Mesendoderm (in vitro differentiated cells): Measurements from ENCODE around the gene SCN9A.
"Not testable (repeated sequence)": the region's sequence is repeated elsewhere in the genome, so short reads cannot be mapped to it uniquely, and the experiment has no call there.

ENCODE experiments used
- DNase-seq: peaks from one replicate; pipeline ENCODE4 v3.0.0; 2013
- H2AK5ac ChIP-seq: 2 replicates; pipeline ENCODE4 v1.6.1; 2013; ENCODE audit warnings: low read length, inconsistent platforms
- H2BK120ac ChIP-seq: 2 replicates; pipeline ENCODE4 v1.6.1; 2013; ENCODE audit warnings: low read depth, mild to moderate bottlenecking, low read length, moderate library complexity, mixed read lengths
- H2BK15ac ChIP-seq: replicated peaks from 2 replicates; pipeline ENCODE4 v1.6.1; 2013; ENCODE audit warnings: low read depth, mild to moderate bottlenecking, moderate library complexity
- H2BK5ac ChIP-seq: 2 replicates; pipeline ENCODE4 v1.6.1; 2013; ENCODE audit warnings: low read length, inconsistent platforms
- H3K18ac ChIP-seq: 2 replicates; pipeline ENCODE4 v1.6.1; 2013; ENCODE audit warnings: mild to moderate bottlenecking, low read length, mixed read lengths
- H3K23ac ChIP-seq: one replicate; pipeline ENCODE4 v1.6.1; 2013; ENCODE audit warnings: low read length
- H3K27ac ChIP-seq: 2 replicates; pipeline ENCODE4 v1.5.1; 2013; ENCODE audit warnings: low read depth, mild to moderate bottlenecking, inconsistent platforms, low read length, moderate library complexity
- H3K27me3 ChIP-seq: 2 replicates; pipeline ENCODE4 v1.6.1; 2013; ENCODE audit warnings: low read length, control low read depth, mild to moderate bottlenecking, inconsistent platforms; ENCODE audit not compliant: insufficient read depth, poor library complexity
- H3K36me3 ChIP-seq: 2 replicates; pipeline ENCODE4 v1.6.1; 2013; ENCODE audit warnings: low read length, inconsistent platforms; ENCODE audit not compliant: control insufficient read depth, insufficient read depth
- H3K4ac ChIP-seq: one replicate; pipeline ENCODE4 v1.6.1; 2013; ENCODE audit warnings: low read depth, mild to moderate bottlenecking, low read length, moderate library complexity
- H3K4me1 ChIP-seq: 2 replicates; pipeline ENCODE4 v1.6.1; 2013; ENCODE audit warnings: low read depth, low read length, inconsistent platforms; ENCODE audit not compliant: control insufficient read depth
- H3K4me2 ChIP-seq: 2 replicates; pipeline ENCODE4 v1.6.1; 2013; ENCODE audit warnings: low read length
- H3K4me3 ChIP-seq: 2 replicates; pipeline ENCODE4 v1.5.1; 2013; ENCODE audit warnings: mild to moderate bottlenecking, low read length
- H3K56ac ChIP-seq: one replicate; pipeline ENCODE4 v1.6.1; 2013; ENCODE audit warnings: low read length
- H3K79me1 ChIP-seq: 2 replicates; pipeline ENCODE4 v1.6.1; 2013; ENCODE audit warnings: low read length, inconsistent platforms
- H3K79me2 ChIP-seq: 2 replicates; pipeline ENCODE4 v1.6.1; 2013; ENCODE audit warnings: mild to moderate bottlenecking, low read length; ENCODE audit not compliant: control insufficient read depth, insufficient read depth
- H3K9ac ChIP-seq: 2 replicates; pipeline ENCODE4 v1.6.1; 2013; ENCODE audit warnings: low read length, inconsistent platforms
- H4K5ac ChIP-seq: one replicate; pipeline ENCODE4 v1.6.1; 2013; ENCODE audit warnings: low read length
- H4K8ac ChIP-seq: one replicate; pipeline ENCODE4 v1.6.1; 2013; ENCODE audit warnings: low read depth, mild to moderate bottlenecking, control low read depth, low read length, moderate library complexity
- WGBS: extraction: QIAGEN DNeasy Blood & Tissue Kit; methylation state at CpG from one replicate; pipeline ENCODE4 v1.1.7; 2013; ENCODE audit warnings: low lambda C conversion rate, missing lambda C conversion rate; ENCODE audit not compliant: insufficient coverage; ENCODE audit errors: extremely low coverage; 5-methylcytosine and 5-hydroxymethylcytosine counted together

The SCN9A gene

DNA sequence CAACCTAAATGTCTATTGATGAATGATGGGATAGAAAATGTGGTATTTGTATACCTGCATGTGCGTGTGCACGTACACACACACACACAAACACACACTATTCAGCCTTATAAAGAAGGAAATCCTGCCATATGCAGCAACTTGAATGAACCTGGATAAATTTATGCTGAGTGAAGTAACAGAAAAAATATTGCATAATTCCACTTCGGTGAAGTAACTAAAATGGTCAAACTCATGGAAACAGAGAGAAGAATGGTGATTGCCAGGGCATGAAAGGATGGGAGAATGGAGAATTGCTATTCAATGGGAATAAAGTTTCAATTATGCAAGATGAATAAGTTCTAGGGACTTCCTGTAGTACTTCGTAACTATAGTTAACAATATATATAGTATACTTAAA is 152.4 kb downstream of the SCN9A start:
- no peak overlapping the region for H4K5ac ChIP-seq
- H3K18ac ChIP-seq = no peak overlapping the region
- no peaks in the 10 kb centered on the region for H3K79me1 ChIP-seq
- no peak overlapping the region for H2BK15ac ChIP-seq
- no peak overlapping the region for H3K56ac ChIP-seq
- no peak overlapping the region for H2BK120ac ChIP-seq
- no peak overlapping the region for H3K4me3 ChIP-seq
- no peaks in the 10 kb centered on the region for H3K79me2 ChIP-seq
- no peak overlapping the region for H3K4me2 ChIP-seq
- H3K27me3 ChIP-seq = no peaks in the 10 kb centered on the region
- H3K4ac ChIP-seq = no peak overlapping the region
- H4K8ac ChIP-seq = no peak overlapping the region
- DNase-seq = no peak
- H3K36me3 ChIP-seq = no peaks in the 10 kb centered on the region
- no peak overlapping the region for H3K9ac ChIP-seq
- no peak overlapping the region for H2AK5ac ChIP-seq
- no CpG with 5 or more reads among the region's 4 CpGs for WGBS
- H3K4me1 ChIP-seq = no peaks in the 10 kb centered on the region
- H2BK5ac ChIP-seq = no peak overlapping the region
- no peak overlapping the region for H3K27ac ChIP-seq
- no peak overlapping the region for H3K23ac ChIP-seq

DNA sequence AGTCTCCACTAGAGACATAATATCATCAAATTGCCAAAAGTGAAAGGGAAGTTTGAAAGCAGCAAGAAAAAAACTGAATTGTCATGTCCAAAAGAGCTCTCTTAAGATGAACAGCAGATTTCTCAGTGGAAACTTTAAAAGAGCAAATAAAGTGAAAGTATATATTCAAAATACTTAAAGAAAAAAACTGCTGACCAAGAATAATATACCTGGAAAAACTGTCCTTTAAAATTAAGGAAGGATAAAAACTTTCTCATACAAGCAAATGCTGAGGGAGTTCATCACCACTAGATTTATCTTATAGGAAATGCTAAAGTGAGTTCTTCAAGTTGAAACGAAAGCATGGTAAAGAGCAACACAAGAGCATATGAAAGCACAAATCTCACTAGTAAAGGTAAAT is 164.7 kb downstream of the SCN9A start:
- no peak overlapping the region for H3K23ac ChIP-seq
- no peak for DNase-seq
- H3K36me3 ChIP-seq = no peaks in the 10 kb centered on the region
- H3K4ac ChIP-seq = no peak overlapping the region
- no peak overlapping the region for H2AK5ac ChIP-seq
- no peaks in the 10 kb centered on the region for H3K79me1 ChIP-seq
- no peak overlapping the region for H2BK120ac ChIP-seq
- H2BK5ac ChIP-seq = no peak overlapping the region
- H3K27ac ChIP-seq = no peak overlapping the region
- H4K8ac ChIP-seq = no peak overlapping the region
- no CpG with 5 or more reads among the region's 1 CpG for WGBS
- H3K4me1 ChIP-seq = no peaks in the 10 kb centered on the region
- H4K5ac ChIP-seq = no peak overlapping the region
- no peaks in the 10 kb centered on the region for H3K79me2 ChIP-seq
- H3K27me3 ChIP-seq = no peaks in the 10 kb centered on the region
- H3K4me2 ChIP-seq = no peak overlapping the region
- H3K56ac ChIP-seq = no peak overlapping the region
- no peak overlapping the region for H3K4me3 ChIP-seq
- no peak overlapping the region for H2BK15ac ChIP-seq
- H3K18ac ChIP-seq = no peak overlapping the region
- no peak overlapping the region for H3K9ac ChIP-seq

DNA sequence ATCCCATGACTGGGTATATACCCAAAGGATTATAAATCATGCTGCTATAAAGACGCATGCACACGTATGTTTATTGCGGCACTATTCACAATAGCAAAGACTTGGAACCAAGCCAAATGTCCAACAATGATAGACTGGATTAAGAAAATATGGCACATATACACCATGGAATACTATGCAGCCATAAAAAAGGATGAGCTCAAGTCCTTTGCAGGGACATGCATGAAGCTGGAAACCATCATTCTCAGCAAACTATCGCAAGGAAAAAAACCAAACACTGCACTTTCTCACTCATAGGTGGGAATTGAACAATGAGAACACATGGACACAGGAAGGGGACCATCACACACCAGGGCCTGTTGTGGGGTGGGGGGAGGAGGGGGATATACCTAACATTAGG is 165.8 kb downstream of the SCN9A start:
- H3K27ac ChIP-seq, H3K79me2 ChIP-seq, H2BK15ac ChIP-seq, H3K9ac ChIP-seq, H3K23ac ChIP-seq, H2BK120ac ChIP-seq, H3K4me2 ChIP-seq, H3K4me1 ChIP-seq, H2BK5ac ChIP-seq, H3K79me1 ChIP-seq, H4K5ac ChIP-seq, H3K56ac ChIP-seq, H3K4me3 ChIP-seq, DNase-seq, H3K36me3 ChIP-seq, H3K27me3 ChIP-seq, H2AK5ac ChIP-seq, H4K8ac ChIP-seq, H3K18ac ChIP-seq, H3K4ac ChIP-seq: not testable (repeated sequence)
- WGBS = no CpG with 5 or more reads among the region's 4 CpGs

DNA sequence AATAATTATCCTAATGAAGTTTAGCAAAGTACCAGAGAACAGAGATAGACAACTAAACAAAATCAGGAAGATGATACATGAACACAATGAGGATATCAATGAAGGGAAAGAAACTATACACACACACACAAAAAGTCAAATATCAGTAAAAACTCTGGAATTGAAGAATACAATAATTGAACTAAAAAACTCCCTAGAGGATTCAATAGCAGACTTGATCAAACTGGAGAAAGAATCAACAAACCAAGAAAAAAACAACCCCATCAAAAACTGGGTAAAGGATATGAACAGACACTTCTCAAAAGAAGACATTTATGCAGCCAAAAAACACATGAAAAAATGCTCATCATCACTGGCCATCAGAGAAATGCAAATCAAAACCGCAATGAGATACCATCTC is 166.4 kb downstream of the SCN9A start:
- H3K4me2 ChIP-seq, H2BK5ac ChIP-seq, H3K18ac ChIP-seq, H2BK15ac ChIP-seq, H4K8ac ChIP-seq, H3K27me3 ChIP-seq, H3K27ac ChIP-seq, H3K79me2 ChIP-seq, H3K9ac ChIP-seq, H3K4me3 ChIP-seq, H3K56ac ChIP-seq, H3K79me1 ChIP-seq, H3K36me3 ChIP-seq, H3K23ac ChIP-seq, H3K4ac ChIP-seq, H2BK120ac ChIP-seq, H3K4me1 ChIP-seq, DNase-seq, H4K5ac ChIP-seq, H2AK5ac ChIP-seq: not testable (repeated sequence)
- no CpG with 5 or more reads among the region's 1 CpG for WGBS

DNA sequence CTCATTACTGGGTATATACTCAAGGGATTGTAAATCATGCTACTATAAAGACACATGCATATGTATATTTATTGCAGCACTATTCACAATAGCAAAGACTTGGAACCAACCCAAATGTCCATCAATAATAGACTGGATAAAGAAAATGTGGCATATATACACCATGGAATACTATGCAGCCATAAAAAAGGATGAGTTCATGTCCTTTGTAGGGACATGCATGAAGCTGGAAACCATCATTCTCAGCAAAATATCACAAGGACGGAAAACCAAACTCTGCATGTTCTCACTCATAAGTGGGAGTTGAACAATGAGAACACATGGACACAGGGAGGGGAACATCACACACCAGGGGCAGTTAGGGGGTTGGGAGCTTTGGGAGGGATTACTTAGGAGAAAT is 169.6 kb downstream of the SCN9A start:
- H4K5ac ChIP-seq, H3K27me3 ChIP-seq, H3K4me2 ChIP-seq, H3K23ac ChIP-seq, H3K79me2 ChIP-seq, H3K36me3 ChIP-seq, H3K56ac ChIP-seq, H4K8ac ChIP-seq, H3K18ac ChIP-seq, H2BK15ac ChIP-seq, H3K4me3 ChIP-seq, H3K4me1 ChIP-seq, H3K27ac ChIP-seq, H2AK5ac ChIP-seq, H3K4ac ChIP-seq, DNase-seq, H2BK5ac ChIP-seq, H3K79me1 ChIP-seq, H2BK120ac ChIP-seq, H3K9ac ChIP-seq: not testable (repeated sequence)
- WGBS = no CpG with 5 or more reads among the region's 1 CpG

DNA sequence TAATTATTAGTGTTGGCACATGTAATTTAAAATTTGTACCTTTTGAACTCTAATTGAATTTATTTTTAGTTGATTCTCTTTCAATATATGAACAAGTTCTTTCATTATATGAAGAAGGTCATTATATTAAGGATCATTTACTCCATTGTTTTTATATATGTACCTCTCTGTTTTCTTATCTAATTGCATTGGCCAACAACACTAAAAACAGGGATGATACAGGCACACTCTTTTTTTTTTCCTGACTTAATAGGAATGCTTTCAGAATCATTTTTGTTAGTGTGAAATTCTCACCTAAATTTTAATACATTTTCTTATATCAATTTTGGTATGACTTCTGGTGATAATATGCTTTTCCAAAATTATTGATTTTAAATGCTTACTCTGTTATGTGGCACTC is 173.0 kb downstream of the SCN9A start:
- H3K36me3 ChIP-seq = no peaks in the 10 kb centered on the region
- H3K4ac ChIP-seq = no peak overlapping the region
- no peaks in the 10 kb centered on the region for H3K27me3 ChIP-seq
- no peak overlapping the region for H4K8ac ChIP-seq
- no peak overlapping the region for H3K4me2 ChIP-seq
- no peak overlapping the region for H2BK120ac ChIP-seq
- H3K4me3 ChIP-seq = no peak overlapping the region
- H2BK5ac ChIP-seq = no peak overlapping the region
- no peak overlapping the region for H2BK15ac ChIP-seq
- no peak overlapping the region for H3K56ac ChIP-seq
- H4K5ac ChIP-seq = no peak overlapping the region
- H3K9ac ChIP-seq = no peak overlapping the region
- H3K79me2 ChIP-seq = no peaks in the 10 kb centered on the region
- no peaks in the 10 kb centered on the region for H3K4me1 ChIP-seq
- H2AK5ac ChIP-seq = no peak overlapping the region
- no peaks in the 10 kb centered on the region for H3K79me1 ChIP-seq
- no peak overlapping the region for H3K18ac ChIP-seq
- no peak overlapping the region for H3K23ac ChIP-seq
- DNase-seq = no peak
- no peak overlapping the region for H3K27ac ChIP-seq
